NCI-H2029 treated with DMSO at 0.1 percent for 48 hours (cell line): Measurements from ENCODE around the gene CDH23.

Experiments
- DNase-seq: peaks from one replicate; lab custom pipeline; 2025; lab: John Stamatoyannopoulos, UW

CDH23 gene

DNA sequence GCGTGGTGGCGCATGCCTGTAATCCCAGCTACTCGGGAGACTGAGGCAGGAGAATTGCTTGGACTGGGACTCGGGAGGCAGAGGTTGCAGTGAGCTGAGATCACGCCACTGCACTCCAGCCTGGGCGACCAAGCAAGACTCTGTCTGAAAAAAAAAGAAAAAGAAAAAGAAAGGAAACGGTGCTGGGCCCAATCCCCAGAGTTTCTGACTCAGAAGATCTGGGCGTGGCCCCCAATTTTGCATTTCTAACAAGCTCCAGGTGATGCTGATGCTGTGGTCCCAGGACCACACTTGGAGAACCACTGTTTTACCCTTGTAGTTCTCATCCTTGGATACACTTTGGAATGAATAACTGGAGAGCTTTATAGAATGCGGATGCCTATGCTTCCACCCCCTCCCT, 243.9 kb downstream of the CDH23 start:
- DNase-seq, result no peak

DNA sequence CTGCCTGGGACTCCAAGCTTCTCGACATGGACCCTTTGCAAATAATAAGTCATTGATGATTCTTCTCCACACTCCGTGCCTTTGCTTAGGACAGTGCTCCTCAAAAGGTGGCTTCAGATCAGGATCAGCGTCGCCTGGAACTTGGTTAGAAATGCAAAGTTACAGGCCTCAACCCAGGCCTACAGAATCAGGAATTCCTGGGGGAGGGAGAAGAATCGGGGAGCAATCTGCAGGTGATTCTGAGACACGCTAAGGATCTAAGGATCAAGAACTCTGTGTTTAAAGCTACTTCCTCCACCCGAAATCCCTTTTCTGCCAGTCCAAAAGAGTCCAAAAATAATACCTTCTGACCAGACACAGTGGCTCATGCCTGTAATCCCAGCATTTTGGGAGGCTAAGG, 244.7 kb downstream of the CDH23 start:
- no peak for DNase-seq

DNA sequence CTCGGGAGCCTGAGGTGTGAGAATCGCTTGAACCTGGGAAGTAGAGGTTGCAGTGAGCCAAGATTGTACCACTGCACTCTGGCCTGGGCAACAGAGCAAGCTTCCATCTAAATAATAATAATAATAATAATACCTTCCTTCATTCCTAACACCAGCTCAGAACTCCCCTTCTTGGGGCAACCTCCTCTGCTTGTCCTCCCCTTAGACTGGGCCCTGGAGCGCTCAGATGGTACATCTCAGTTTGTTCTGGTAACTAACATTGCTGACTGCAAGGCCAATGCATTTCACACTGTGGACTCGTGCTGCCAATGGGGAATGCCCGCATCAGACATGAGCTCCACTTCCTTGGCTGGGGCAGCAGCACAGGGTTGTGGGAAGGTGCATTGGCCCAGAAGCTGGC, 245.3 kb downstream of the CDH23 start:
- no peak for DNase-seq

DNA sequence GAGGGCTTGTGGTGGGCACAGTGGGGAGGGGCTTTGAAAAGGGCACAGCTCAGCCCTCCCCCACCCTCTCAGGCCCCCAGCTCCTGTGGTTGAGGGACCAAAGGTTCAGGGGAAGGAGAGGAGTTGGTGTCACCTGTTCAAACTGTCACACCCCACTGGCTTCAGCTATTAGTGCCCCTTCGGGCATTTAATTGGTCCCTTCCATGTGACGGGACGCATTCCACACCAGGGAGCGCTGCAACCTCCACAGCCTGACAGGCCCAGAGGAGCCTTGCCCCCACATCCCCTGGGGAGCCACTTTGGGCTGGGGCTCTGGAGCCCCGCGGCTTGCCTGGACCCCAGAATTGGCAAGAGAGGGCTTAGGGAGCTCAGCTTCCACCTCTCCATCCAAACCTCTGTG, 247.2 kb downstream of the CDH23 start:
- DNase-seq, result no peak

DNA sequence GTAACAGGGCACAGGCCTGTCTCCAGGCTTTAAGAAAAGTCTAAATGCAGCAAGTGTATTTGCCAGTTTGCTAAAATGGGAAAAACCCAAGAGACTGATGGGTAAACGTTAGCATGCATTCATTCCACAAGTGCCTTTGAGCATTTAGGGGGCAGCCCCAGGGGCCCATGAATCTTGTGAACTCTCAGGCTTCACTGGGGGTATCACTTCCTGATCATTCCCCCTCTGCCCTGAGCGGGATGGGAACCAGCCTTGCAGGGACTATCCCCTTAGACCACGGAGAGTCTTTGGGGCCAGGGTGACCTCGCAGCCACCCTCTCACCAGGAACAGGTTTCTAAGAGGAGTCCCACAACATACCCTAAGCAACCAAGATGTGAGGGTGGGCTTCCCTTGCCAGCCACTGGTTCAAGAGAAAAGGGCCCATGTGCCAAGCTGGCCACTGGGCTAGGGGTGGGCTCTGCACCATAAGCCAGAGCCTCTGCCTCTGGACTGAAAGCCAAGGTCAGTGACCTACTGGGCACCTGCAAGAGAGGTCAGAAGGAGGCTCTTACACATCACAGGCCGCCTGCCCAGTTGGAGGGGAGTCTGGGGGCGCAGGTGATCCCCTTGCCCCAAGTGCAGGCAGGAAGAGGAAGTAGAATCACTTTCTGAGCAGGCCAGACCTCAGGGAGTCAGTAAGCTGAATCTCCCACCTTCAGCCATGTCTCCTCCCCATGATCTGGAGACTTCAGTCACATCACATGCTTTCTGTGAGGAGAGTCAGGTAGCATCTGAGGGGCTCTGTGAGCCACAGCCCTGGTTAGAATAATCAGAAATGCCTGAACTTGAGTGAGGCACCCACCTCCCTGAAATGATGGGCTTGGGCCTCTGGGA, 247.8 kb downstream of the CDH23 start:
- no peak for DNase-seq

DNA sequence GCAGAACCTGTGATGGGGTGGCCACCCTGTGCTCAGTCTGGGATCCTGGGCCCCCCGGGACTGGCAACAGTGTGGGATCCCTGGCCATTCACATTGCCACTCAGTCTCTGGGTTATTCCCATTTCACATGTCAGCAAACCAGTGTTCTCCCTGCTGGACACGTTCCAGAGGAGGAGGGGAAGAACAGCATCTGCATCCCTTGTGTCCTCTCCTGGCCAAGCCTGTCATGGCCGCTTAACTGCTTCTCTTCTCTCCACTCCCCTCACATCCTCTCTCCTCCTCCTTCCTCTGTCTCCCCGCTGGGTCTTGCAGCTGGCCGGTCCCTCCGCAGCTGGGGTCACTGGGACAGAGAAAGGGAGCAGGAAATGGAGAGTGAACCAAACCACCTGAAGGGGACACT, 248.5 kb downstream of the CDH23 start:
- no peak for DNase-seq

DNA sequence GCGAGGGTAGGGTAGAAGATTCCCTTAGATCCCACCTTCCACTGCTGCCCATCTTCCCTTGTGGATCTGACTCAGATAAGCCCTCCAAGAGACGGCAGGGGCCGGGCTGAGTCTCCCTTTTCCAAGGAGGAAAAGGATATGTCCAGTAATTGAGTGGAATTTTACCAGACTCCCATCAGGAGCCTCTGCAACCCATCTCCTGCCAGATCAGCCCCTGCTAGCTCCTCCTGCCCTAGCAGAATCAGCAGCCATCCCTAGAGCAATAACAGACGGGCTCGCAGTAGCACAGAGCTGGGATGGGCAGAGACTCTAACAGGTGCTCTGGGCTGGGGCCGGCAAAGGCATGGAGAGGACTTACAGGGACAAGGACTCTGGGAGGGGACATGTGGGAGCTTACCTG, 249.3 kb downstream of the CDH23 start:
- no peak for DNase-seq

DNA sequence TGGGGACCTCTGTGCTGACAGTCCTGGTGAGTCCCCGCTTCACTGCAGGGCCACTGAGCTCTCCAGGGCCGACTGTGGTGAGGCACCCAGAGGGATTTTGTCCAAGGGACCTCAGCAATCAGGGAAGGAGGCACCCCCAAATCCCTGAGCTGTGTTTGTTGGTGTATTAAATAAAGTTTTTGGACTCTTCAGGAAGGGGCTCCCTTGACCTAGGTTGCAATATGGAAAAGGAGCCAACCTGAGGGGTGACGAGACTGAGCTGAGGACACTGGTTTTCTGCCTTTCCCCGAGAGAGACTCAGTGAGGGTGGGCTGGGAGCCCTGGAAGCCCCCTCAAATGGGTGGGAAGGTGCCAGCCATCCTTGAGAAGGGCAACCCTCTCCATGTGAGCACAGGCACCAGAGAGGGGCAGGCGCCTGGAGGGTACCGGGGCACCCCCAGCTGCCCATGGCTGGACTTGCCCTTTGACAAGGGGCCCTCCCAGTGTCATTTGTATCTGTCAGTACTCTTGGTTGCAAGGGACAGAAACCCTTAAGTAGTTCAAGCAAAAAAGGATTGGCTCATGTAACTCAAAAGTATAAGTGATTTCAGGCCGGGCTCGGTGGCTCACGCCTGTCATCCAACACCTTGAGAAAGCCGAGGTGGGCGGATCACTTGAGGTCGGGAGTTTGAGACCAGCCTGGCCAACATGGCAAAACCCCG, 250.0 kb downstream of the CDH23 start:
- no peak for DNase-seq

DNA sequence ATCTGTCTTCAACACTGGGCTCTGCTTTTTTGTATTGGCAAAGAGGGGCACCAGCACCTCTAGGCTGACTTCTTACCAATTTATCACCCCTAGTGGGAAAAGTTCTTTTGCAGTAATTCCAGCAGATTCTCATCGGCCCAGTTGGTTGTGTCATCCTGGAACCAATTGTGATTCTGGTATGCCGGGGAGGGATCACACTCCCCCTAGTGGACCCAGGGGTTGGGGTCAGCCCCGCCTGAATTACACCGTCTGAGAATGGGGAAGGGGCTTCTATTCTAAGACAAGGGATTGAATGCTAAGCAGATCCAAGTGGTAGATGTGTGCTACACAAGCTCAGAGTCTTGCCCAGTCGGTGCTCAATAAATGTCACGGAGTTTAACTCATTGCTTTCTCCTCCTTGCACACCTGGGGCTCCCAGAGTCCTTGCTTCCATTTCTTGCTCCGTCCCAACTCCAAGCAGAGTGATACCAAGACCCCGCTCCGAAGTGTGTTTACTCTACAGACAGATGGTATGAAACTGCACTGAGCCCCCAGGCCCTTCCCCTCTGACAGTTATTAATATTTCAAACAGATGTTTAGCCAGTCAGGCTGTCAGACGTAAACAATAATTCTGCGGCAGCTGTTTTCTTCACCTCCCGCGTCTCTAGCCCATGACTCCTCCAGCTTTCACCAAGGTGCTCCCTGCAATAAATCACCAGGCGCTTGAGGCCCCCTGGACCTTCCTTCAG, 251.0 kb downstream of the CDH23 start:
- no peak for DNase-seq

DNA sequence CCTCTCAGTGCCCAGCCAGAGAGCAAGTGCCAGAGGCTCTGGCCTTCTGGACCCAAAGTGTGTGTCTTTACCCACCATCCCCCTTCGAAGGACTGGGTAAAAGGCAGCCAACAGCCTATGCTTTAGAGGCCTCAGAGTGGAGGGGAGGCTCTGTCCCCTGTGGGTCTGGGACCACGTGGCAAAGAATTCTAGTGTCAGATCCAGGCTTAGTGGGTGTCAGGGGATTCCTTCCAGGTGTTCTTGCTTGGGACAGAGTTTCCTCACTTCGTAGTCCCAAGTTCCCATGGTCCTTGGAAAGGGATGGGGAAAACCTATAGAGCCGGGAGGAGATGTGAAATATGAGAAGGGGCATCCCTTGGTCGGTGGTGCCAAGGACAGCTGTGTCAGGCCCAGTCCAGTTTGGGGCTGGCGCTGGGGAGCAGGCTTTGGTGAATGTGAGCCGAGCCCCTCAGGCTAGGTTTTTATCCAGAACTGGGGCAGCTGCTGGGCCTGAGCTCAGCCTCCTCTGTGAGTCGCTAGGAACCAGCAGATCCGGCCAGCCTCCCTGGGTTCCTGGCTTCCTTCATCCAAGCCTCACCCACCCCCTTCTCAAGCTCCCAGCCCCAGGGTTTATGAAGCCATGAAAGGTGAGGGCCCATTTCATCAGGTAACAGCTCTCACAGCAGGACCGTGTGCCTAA, 251.7 kb downstream of the CDH23 start:
- no peak for DNase-seq

DNA sequence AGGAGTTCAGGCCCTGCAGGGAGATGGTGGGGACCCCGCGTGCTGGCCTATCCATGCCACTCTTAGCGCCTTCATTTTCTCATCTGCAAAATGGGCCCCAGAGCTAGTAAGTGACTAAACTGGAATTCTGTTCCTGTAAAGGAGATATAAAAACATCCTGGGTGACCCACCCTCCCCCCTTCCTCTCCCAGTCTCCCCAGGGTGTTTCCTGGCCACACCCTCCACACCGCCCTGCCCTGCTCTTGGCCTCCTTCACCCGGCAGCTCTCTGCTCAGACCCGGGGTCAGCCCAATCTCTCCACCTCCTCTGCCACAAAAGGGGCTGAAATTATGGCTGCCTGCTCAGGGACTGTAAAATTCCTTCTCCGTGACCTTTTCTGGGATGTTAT, 252.2 kb downstream of the CDH23 start:
- no peak for DNase-seq

DNA sequence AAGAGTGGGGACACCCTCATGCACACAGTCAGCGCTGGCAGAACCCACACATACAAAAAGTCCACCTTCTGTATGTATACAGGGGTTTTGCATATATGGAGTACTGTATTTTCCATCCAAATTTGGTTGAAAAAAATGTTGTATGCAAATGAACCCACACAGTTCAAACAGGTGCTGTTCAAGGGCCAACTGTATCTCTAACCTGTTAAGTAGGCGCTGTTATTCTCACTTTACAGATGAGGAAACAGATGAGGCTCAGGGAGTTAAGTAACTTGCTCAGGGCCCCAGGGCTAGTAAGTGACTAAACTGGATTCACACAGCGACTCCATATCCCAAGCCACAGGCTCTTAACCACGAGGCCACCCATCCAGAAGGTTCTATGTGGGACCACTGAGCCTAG, 252.9 kb downstream of the CDH23 start:
- DNase-seq, result no peak

DNA sequence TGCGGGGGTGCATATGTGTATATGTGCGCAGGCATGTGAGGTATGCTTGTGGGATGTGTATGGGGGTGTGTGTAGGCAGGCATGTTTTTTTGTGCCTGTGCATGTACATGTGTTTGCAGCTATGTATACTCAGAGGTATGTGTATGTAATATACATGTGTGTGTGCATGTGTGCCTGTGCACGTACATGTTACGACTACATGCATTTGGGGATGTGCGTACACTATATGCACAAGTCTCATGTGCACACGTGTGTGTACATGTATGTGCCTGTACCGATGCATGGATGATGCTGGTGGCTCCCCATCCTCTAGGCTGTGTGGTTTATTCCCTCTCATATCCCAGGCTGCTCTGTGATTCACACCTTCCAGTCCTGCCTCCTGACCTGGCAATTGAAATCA, 253.7 kb downstream of the CDH23 start:
- DNase-seq, result no peak

DNA sequence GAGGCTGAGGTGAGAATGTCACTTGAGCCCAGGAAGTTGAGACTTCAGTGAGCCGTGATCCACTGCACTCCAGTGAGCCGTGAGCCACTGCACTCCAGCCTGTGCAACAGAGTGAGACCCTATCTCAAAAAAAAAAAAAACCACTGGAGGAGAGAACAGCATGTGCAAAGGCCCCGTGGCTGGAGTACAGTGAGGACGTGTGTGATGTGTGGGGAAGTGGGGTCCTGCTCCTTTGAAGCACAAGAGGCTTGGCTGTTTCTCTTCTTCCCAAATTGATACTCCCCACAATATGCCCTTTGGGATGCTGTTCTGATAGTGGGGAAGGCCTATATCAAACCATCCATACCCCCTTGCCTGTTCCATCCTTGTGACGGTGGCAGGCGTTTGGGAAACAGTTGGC, 254.7 kb downstream of the CDH23 start:
- DNase-seq, result no peak

DNA sequence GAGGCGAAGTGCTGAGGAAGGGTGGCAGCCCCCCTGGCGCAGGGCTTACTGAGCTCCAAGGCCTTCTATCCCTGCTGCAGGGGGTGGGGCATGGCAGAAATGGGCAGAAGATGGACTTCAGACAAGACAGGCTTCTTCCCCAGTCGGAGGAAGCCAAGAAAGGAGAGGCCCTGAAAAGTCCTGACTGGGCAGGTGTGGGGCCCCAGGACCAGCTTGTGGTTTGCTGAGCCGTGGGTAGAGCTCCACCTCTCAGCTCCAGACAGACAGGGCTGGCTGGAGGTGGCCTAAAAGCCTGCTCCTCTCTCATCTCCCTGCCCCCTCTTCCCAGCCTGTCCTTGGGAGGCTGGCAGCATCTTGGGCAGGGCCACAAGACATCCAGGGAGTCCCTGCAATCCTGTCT, 255.2 kb downstream of the CDH23 start:
- DNase-seq, result no peak

DNA sequence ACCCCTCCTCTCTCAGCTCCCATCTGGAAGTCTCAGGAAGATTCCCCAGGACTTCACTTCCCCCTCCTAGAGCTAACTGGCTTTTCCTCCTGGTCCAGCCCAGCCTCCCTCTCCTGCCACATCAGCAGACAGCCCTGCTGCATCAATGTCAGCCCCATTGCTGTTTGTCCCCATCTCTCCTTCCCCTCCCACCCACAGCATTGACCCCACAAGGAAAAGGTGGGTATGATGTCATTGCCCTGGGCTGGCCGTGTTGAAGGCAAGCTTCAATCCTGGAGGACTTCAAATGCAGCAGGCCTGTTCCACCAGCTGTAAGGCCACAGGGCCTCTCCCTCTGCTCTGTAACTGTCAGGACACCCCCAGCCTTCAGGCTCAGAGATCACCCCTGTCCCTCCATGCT, 256.3 kb downstream of the CDH23 start:
- no peak for DNase-seq

DNA sequence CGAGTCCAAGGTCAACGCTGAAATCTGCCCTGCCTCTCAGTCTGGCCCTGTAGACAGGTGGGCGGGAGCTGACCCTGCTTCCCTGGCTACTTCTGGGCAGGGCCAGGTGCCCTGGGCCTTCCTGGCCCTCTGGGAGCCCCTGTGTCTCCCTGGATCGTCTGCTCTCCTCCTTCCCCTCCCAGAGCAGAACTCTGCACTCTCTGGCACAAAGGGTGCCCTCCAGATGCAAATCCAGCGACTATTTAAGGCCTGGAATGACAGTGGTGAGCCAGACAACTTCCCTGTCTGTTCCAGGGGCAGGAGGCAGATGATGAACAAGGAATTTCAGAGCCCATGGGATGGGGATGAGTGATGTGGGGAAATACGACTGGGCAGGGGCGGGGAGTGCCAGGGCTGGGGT, 259.5 kb downstream of the CDH23 start:
- no peak for DNase-seq

DNA sequence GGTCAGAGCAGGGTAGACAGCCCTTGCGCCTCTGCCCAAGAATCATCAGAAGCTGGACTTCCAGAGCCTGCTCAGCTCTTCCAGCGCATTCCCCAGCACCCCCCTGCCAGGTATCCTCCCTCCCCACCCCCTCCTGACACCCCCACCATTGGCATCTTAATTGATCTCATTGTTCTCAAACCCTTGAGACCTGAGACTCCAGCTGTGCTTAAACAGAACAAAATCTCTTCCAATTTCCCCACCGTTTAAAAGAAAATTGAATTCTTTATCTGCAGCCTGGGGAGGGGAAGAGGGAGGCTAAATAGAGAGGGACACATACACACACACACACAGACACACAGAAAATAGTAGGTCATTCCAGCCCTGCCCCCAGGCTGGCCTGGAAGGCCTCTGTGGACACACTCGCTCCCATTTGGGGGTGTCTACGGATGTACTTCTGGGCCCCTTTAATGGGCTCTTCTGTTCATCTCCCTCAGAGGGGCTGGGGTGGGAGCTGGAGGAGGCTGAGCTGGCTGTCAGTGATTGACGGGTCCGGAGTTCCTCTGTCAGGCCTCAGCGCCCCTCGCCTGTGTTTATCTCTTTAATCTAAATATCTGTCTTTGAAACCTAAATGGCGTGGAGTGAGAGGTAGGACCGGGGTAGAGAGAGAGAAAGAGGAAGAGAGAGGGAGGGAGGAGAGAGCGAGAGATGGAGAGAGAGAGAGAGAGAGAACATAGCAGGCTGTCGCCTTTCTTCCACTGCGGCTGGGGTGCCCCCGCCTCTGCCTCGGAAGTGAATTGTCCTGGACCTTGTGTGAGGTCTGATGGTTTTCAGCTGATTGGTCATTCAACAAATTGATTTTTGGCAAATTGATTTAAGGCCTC, 261.1 kb downstream of the CDH23 start:
- no peak for DNase-seq

DNA sequence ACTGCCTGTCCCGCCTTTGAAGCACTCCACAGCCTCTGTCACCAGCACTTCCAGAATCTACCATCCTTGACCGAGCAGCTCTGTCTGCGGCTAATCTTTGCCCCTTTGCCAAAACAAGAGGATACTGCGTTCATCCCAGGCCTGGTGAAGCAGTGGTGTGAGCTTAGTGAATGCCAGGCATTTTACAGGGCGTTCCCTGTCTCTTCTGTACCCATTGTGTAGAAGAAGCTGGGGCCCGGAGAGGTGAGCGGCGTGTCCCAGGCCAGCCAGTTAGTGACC, 261.7 kb downstream of the CDH23 start:
- DNase-seq, result no peak

DNA sequence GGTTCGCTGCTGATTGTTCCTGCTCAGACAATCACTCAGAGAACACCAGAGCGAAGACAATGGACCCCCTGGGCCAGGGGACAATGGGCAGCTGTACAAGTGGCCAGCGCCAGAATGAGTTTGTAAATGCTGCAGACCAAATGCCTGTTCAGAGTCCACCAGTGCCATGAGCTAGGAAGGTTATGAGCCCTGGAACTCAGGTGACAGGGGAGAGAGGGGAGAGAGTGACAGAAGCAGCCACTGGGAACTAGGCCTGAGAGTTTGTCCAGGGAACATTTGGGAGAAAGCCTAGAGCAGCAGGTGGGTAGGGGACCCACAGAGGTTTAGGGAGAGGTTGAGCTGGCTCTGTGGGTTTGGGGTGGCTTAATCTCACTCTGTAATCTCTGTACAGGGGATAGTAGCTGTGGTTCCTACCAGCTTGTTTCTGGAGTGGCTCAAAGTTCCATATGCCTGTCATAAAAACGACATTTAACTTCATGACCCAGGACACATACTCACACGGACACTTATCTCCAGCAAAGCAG, 262.5 kb downstream of the CDH23 start:
- no peak for DNase-seq

DNA sequence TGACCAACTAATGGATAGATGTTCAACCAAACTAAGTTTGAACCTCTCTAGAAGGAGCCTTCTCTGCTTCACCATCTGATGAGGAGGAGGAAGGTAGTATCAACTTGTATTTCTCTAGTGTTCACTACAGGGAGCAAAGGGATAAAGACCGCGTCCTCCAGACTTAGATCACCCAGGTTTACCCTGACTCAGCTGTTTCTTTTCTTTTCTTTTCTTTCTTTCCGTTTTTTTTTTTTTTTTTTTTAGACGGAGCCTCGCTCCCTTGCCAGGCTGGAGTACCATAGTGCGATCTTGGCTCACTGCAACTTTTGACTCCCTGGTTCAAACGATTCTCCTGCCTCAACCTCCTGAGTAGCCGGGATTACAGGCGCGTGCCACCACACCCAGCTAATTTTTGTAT, 263.0 kb downstream of the CDH23 start:
- no peak for DNase-seq

DNA sequence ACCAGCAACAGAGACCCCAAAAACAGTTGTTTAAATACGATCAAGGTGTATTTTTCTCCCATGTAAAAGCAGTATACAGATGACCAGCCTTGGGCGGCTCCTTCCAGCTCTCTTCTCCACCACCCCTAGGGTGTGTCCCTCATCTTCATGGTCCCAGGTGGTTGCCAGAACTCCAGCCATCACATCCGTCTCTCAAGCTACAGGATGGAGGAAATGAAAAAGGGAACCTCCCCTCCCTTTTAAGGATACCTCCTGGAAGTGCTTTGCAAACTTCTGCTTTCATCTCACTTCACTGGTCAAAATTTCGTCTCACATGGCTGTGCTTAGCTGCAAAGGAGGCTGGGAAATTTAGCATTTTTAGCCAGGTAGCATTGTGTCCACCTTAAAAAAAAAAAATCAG, 263.6 kb downstream of the CDH23 start:
- DNase-seq, result no peak
